ENCODE data around the gene DDIT4. TPM values are rescaled to one million over a fixed set of nuclear protein-coding genes. Genes with fewer than 3 reads are reported as not detected.
A peak's percentile ranks its signal among the peaks of the same experiment; 100 is the strongest.

The DDIT4 gene
- total and polyA plus RNA-seq, 2 of the 8 experiments (the other 6 are each of a cell fraction or from before 2014, with no cell fraction given): 47.4 to 108 TPM

DNA sequence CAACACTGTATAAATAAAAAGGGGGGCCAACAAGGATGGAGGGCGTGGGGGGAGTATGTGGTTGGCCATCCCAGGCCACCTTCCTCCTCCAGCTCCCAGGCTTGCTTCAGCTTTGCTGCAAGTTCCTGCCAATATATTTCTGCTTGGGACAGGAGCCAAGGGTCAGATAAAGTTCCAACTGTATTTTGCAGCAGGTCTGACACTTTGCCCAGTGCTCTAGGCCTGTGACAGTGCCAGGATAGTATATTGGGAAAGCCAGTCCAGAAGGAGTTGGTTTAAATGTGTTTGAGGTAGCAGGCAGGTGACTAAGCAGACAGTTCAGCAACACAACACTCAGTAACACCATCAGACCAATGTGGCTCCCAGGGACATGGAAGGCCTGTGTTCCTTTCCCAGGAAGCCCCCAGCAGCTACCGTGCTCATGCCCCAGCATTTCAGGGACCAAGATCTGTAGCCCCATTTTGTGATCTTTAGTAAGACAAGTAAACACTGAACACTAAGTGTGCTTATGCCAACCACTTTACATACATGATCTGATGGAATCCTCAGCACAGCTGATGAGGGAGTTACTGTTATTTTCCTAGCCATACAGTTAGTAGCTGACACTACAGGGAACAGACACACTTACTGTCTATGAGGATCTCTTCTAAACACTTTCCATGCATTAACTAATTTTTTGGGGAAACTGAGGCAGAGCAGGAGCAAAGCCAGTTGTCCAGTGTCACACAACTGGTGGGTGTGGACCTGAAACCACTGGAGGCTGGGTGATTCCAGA lies 42.1 kb downstream of the DDIT4 start:
- Histone ChIP-seq H2BK20ac (ENCODE audit: low read length) (peak overlapping the region; percentile 2), H3K4me3 (ENCODE audit: extremely low read depth in 1 of 4, insufficient read depth in 2 of 4, low read depth in 3 of 4, low read length in 4 of 4) (no peak overlapping the region), H3K27me3 (replicated peaks in 1 of 4; ENCODE audit: control insufficient read depth in 3 of 4, extremely low read depth in 1 of 4, insufficient read depth in 3 of 4, low read length in 3 of 4) (no peaks in the 10 kb centered on the region), H2AK5ac (ENCODE audit: low read depth, low read length) (peak overlapping the region; percentile 54; the same call in 1 of the 2 replicates), H3K23me2 (ENCODE audit: low read depth, low read length) (no peaks in the 10 kb centered on the region; the same call in 1 of the 2 replicates), H3K9me3 (ENCODE audit: insufficient read depth in 2 of 2, low read depth in 1 of 2, low read length in 1 of 2) (no peaks in the 10 kb centered on the region), H3K27ac (ENCODE audit: low read depth, low read length) (no peak overlapping the region), H2BK12ac (ENCODE audit: low read depth, low read length) (peak overlapping the region; percentile 69), H3K4ac (replicated peaks; ENCODE audit: insufficient read length, low read depth, low read length) (peak overlapping the region; percentile 47), H4K91ac (replicated peaks; ENCODE audit: insufficient read length, low read length) (peak overlapping the region; percentile 45), H2BK120ac (replicated peaks; ENCODE audit: low read depth, low read length) (peak overlapping the region; percentile 50), H3K23ac (ENCODE audit: insufficient read length) (no peak overlapping the region), H4K8ac (ENCODE audit: extremely low read depth, insufficient read depth, low read length) (no peak overlapping the region; the same call in 1 of the 2 replicates), H3K4me2 (ENCODE audit: insufficient read depth in 1 of 2, low read depth in 2 of 2, low read length in 2 of 2) (no peak overlapping the region), H3K56ac (replicated peaks; ENCODE audit: insufficient read length, low read depth, low read length) (no peak overlapping the region), H3K4me1 (replicated peaks in 1 of 4; ENCODE audit: control insufficient read depth in 3 of 4, insufficient read depth in 4 of 4, low read length in 3 of 4) (peaks cover 12 to 25% (median 14%) of the 10 kb centered on the region in 4 experiments), H3K36me3 (ENCODE audit: control insufficient read depth in 2 of 4, insufficient read depth in 4 of 4, low read length in 3 of 4) (no peaks in the 10 kb centered on the region), H3K18ac (ENCODE audit: extremely low read depth, low read length) (peak overlapping the region; percentile 17; the same call in 1 of the 2 replicates), H3K9ac (replicated peaks in 1 of 4; ENCODE audit: extremely low read depth in 1 of 4, low read depth in 3 of 4, low read length in 3 of 4) (no peak overlapping the region), H2BK15ac (ENCODE audit: low read length) (no peak overlapping the region), H2BK5ac (ENCODE audit: low read depth, low read length) (peak overlapping the region; percentile 26; the same call in 1 of the 2 replicates), H3K79me1 (ENCODE audit: low read depth, low read length) (no peaks in the 10 kb centered on the region), H3K14ac (ENCODE audit: insufficient read length) (no peak overlapping the region), H4K20me1 (replicated peaks in 1 of 2; ENCODE audit: control insufficient read depth in 1 of 2, insufficient read depth in 2 of 2, low read length in 2 of 2) (no peaks in the 10 kb centered on the region), H2AFZ (ENCODE audit: low read length) (no peak overlapping the region), H4K5ac (ENCODE audit: insufficient read length, low read depth, low read length) (no peak overlapping the region), H3K79me2 (ENCODE audit: control insufficient read depth in 1 of 2, insufficient read depth in 2 of 2, low read length in 2 of 2) (no peaks in the 10 kb centered on the region)
- POLR2A ChIA-PET (ENCODE audit: partially characterized antibody): interaction anchor here (0.5 to 39.2 kb wide), 9 partner anchors 8 to 128 kb away, joined by 3 to 895 read pairs (median 4); partner anchors contain the start of gene DDIT4
- no peak for DNase-seq (ENCODE audit: low read depth in 1 of 2, low spot score in 2 of 2)
- CTCF ChIA-PET (ENCODE audit: partially characterized antibody): interaction anchor here (0.7 to 4.9 kb wide), 7 partner anchors 11 to 190 kb away, joined by 3 to 22 read pairs (median 4); partner anchors contain the start of gene DDIT4
- 78% methylated on average over 2 of the region's 2 CpGs; no CpG with 5 or more reads in 1 of the 2 experiments for WGBS, 2 experiments (ENCODE audit: extremely low coverage in 1 of 2, insufficient coverage in 1 of 2, insufficient read length in 1 of 2, insufficient replicate concordance in 2 of 2, low coverage in 1 of 2, low lambda C conversion rate in 2 of 2, missing lambda C conversion rate in 1 of 2)
- no peak for FAIRE-seq
- TF ChIP-seq, protein P1, sequence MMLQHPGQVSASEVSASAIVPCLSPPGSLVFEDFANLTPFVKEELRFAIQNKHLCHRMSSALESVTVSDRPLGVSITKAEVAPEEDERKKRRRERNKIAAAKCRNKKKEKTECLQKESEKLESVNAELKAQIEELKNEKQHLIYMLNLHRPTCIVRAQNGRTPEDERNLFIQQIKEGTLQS (IDR thresholded peaks at IDR 0.05; ENCODE audit: insufficient read depth, low read depth, low read length): no peak
- TF ChIP-seq KDM4A (IDR thresholded peaks at IDR 0.05; ENCODE audit: low read depth, low read length, severe bottlenecking) (no peak), BCL11A (IDR thresholded peaks at IDR 0.05; ENCODE audit: low read depth in 2 of 2, low read length in 2 of 2) (no peak), MAFK (IDR thresholded peaks at IDR 0.05; ENCODE audit: low read depth, low read length) (no peak), NANOG (IDR thresholded peaks at IDR 0.05; ENCODE audit: insufficient read depth, low read depth, low read length, poor library complexity, severe bottlenecking) (no peak), RNF2 (IDR thresholded peaks at IDR 0.05; ENCODE audit: borderline replicate concordance, low read depth, low read length, missing control alignments, poor library complexity, severe bottlenecking) (no peak), TBP (IDR thresholded peaks at IDR 0.05; ENCODE audit: low read depth, low read length) (no peak), ZNF274 (IDR thresholded peaks at IDR 0.05; ENCODE audit: borderline replicate concordance, extremely low read depth, low read length) (no peak), ASH2L (IDR thresholded peaks at IDR 0.05; ENCODE audit: low read length) (no peak), SRF (IDR thresholded peaks at IDR 0.05; ENCODE audit: low read depth, low read length) (no peak)

All from H1 (cell line).